ENCODE measurements around the gene LOXL4. TPM values are rescaled to one million over a fixed set of nuclear protein-coding genes. Genes with fewer than 3 reads are reported as not detected.
A peak's percentile ranks its signal among the peaks of the same experiment; 100 is the strongest.

Gene LOXL4
- total and polyA plus RNA-seq, 2 donors from 2014 or later = 3.4 to 15.1 TPM

DNA sequence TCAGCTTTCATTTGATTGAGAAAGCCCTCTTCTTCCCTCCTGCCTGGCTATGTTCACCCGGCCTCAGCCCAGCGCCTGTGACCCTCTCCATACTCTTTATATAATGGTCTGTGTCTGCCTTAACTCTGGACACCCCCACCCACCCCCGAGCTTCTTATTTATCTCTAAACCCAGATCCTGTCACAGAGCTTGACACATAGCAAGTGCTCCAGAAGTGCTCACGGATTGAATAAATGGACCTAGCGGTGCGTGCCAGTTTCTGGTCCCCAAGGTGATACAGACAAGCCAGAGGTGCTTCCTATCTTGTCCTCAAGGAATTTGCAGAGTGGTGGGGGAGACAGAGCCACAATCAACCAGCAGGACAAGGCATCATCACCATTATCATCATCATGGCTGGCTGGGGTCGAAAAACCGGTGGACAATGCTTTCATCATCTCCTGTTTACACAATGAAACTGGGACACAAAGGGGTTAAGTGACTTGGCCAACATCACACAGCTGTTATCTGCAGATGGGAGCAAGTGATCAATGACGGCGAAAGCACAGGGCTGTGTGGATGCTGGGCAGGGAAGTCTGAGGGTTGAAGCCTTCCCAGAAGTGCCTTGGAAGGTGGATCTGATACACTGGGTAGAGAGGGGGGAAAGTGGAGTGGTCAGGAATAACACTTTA, 2.2 kb upstream of the LOXL4 start:
- H3K27ac ChIP-seq (ENCODE audit: low read depth in 2 of 2, low read length in 2 of 2) = no peak overlapping the region
- no peaks in the 10 kb centered on the region for H3K27me3 ChIP-seq (ENCODE audit: control insufficient read depth, insufficient read depth, low read length)
- DNase-seq (peak in 1 of 5 donors; percentile 27), FAIRE-seq (no peak)
- intact Hi-C loops (cut with DNase I) = no loop called here
- H3K36me3 ChIP-seq (ENCODE audit: control insufficient read depth in 2 of 3, insufficient read depth in 3 of 3, low read length in 3 of 3) = no peaks in the 10 kb centered on the region
- H3K9me3 ChIP-seq (ENCODE audit: control insufficient read depth in 2 of 3, insufficient read depth in 1 of 3, low read length in 3 of 3) = no peaks in the 10 kb centered on the region
- H3K4me3 ChIP-seq (ENCODE audit: low read length in 3 of 3) = no peak overlapping the region
- no peak overlapping the region for H3K9ac ChIP-seq (ENCODE audit: low read length in 3 of 3)
- TF ChIP-seq, protein P1, sequence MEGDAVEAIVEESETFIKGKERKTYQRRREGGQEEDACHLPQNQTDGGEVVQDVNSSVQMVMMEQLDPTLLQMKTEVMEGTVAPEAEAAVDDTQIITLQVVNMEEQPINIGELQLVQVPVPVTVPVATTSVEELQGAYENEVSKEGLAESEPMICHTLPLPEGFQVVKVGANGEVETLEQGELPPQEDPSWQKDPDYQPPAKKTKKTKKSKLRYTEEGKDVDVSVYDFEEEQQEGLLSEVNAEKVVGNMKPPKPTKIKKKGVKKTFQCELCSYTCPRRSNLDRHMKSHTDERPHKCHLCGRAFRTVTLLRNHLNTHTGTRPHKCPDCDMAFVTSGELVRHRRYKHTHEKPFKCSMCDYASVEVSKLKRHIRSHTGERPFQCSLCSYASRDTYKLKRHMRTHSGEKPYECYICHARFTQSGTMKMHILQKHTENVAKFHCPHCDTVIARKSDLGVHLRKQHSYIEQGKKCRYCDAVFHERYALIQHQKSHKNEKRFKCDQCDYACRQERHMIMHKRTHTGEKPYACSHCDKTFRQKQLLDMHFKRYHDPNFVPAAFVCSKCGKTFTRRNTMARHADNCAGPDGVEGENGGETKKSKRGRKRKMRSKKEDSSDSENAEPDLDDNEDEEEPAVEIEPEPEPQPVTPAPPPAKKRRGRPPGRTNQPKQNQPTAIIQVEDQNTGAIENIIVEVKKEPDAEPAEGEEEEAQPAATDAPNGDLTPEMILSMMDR (IDR thresholded peaks at IDR 0.05; ENCODE audit: borderline replicate concordance, extremely low read depth, insufficient read depth) = no peak
- H3K4me1 ChIP-seq (ENCODE audit: control insufficient read depth in 2 of 3, insufficient read depth in 2 of 3, low read depth in 1 of 3, low read length in 3 of 3) = peaks cover 0 to 20% (median 5%) of the 10 kb centered on the region in 3 donors

DNA sequence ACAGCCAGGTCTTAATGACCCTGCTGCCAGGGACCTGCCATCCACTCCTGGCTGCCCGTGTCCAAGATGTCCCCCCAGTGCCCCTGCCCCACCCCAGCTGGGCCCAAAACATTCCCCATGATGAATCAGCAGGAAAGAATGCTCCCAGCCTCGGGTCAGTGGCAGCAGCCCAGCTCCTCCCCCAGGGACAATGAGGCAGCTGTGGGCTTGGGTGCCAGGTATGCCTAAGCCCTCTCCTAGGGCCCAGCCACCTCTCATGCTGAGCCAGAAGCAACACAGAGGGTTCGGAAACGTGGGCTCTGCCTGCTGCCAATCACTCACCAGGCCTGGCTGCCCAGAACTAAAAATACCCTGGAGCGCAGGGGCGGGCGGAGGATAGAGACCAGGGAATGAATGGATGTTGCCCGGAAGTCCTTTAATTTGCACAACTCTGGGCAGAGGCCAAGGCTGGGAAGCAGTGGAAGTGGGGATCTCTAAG, 1.5 kb upstream of the LOXL4 start:
- Histone ChIP-seq H3K4me3 (ENCODE audit: low read length in 3 of 3) (no peak overlapping the region), H3K36me3 (ENCODE audit: control insufficient read depth in 2 of 3, insufficient read depth in 3 of 3, low read length in 3 of 3) (no peaks in the 10 kb centered on the region), H3K27ac (ENCODE audit: low read depth in 2 of 2, low read length in 2 of 2) (peak overlapping the region in 1 of 2 donors; percentile 65), H3K27me3 (ENCODE audit: control insufficient read depth, insufficient read depth, low read length) (no peaks in the 10 kb centered on the region), H3K9ac (ENCODE audit: low read length in 3 of 3) (peak overlapping the region in 1 of 3 donors; percentile 40), H3K4me1 (ENCODE audit: control insufficient read depth in 2 of 3, insufficient read depth in 2 of 3, low read depth in 1 of 3, low read length in 3 of 3) (peaks cover 0 to 20% (median 5%) of the 10 kb centered on the region in 3 donors), H3K9me3 (ENCODE audit: control insufficient read depth in 2 of 3, insufficient read depth in 1 of 3, low read length in 3 of 3) (no peaks in the 10 kb centered on the region)
- peak in 4 of 5 donors; percentile 41 to 95 (median 58) for DNase-seq
- intact Hi-C loops (cut with DNase I) = no loop called here
- no peak for FAIRE-seq
- TF ChIP-seq, protein P1 (IDR thresholded peaks at IDR 0.05; ENCODE audit: borderline replicate concordance, extremely low read depth, insufficient read depth) = no peak

DNA sequence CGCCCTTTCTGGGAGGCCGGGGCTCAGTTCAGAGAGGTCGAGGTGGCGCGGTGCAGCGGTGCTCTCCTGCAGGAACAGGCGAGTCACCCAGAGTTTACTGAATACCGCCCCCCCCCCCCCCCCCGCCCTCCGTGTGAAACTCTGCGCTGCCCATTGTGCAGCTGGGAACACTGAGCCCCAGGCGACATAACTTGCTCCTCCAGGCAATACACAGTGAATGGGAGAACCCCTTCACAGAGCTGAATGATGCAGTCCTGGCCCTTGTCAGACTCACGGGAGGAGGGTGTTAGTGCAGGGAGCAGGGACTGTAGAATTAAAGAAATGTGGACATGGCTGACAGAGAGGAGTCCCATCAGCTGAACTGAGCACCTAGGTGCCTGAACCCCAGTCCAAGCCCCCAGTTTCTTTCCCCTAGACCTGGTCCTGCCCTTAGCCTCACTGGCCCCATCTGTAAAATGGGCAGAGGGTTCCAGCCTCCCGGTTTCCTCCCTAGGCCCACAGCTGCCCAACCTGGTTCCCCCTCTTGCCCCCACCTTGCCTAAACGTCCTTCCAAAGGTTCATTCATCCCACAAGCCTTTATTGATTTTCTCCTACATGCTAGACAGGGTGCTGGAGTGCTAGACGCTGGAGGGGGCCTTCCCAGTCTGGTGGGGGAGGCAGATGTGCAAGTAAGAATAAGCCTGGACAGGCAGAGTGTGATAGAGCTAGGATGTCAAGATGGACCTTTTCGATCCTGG, 869 bp upstream of the LOXL4 start:
- Histone ChIP-seq H3K9ac (ENCODE audit: low read length in 3 of 3) (peak overlapping the region in 1 of 3 donors; percentile 40), H3K4me3 (ENCODE audit: low read length in 3 of 3) (peak overlapping the region in 1 of 3 donors; percentile 37), H3K9me3 (ENCODE audit: control insufficient read depth in 2 of 3, insufficient read depth in 1 of 3, low read length in 3 of 3) (no peaks in the 10 kb centered on the region), H3K36me3 (ENCODE audit: control insufficient read depth in 2 of 3, insufficient read depth in 3 of 3, low read length in 3 of 3) (no peaks in the 10 kb centered on the region), H3K27me3 (ENCODE audit: control insufficient read depth, insufficient read depth, low read length) (no peaks in the 10 kb centered on the region), H3K27ac (ENCODE audit: low read depth in 2 of 2, low read length in 2 of 2) (peak overlapping the region in 1 of 2 donors; percentile 65), H3K4me1 (ENCODE audit: control insufficient read depth in 2 of 3, insufficient read depth in 2 of 3, low read depth in 1 of 3, low read length in 3 of 3) (peaks cover 0 to 20% (median 5%) of the 10 kb centered on the region in 3 donors)
- DNase-seq = peak in 2 of 5 donors; percentile 62 to 73
- no peak for FAIRE-seq
- intact Hi-C loops (cut with DNase I) = no loop called here
- TF ChIP-seq, protein P1 (IDR thresholded peaks at IDR 0.05; ENCODE audit: borderline replicate concordance, extremely low read depth, insufficient read depth) = no peak

Data from kidney (tissue), 14 donors.